Stimulated activated CD8-positive, alpha-beta memory T cell treated with anti-CD3 and anti-CD28 coated beads, Interleukin-4, amount 100 ng/mL, for 4 hours (primary cell): Measurements from ENCODE around the gene SPANXN1.
"Not testable (repeated sequence)": the region's sequence is repeated elsewhere in the genome, so short reads cannot be mapped to it uniquely, and the experiment has no call there.

Experiments used
- DNase-seq, 2 donors: peaks; one replicate each; pipeline ENCODE4 v3.0.0-alpha.2; 2020; ENCODE audit warnings: low read depth in 2 of 2, low spot score in 1 of 2

SPANXN1 gene

GRCh38 chrX:145247203-145247602 lies at the start of gene SPANXN1:
Gene SPANXN1 (plus strand): TSS chrX:145247503. CDS start chrX:145247587, 84 bp downstream.
- DNase-seq: not testable (repeated sequence)

GRCh38 chrX:145199078-145199477 lies 48.2 kb upstream of the SPANXN1 start:
- no peak for DNase-seq

GRCh38 chrX:145213504-145213903 lies 33.8 kb upstream of the SPANXN1 start:
- no peak for DNase-seq

GRCh38 chrX:145292218-145292617 lies 44.9 kb downstream of the SPANXN1 start:
- no peak for DNase-seq
